Activated CD4-positive, alpha-beta T cell treated with anti-CD3 and anti-CD28 coated beads for 4 hours (primary cell): ENCODE results near the gene SLC38A1.

Experiments
- DNase-seq, 2 donors: peaks; one replicate each; pipeline ENCODE4 v3.0.0-alpha.2; 2020

The SLC38A1 gene

GRCh38 chr12:46227616-46228015 lies 41.2 kb downstream of the SLC38A1 start:
- DNase-seq, result no peak

- no peak for DNase-seq
Observed at GRCh38 chr12:46224386-46224785, 44.5 kb downstream of the SLC38A1 start.

DNA sequence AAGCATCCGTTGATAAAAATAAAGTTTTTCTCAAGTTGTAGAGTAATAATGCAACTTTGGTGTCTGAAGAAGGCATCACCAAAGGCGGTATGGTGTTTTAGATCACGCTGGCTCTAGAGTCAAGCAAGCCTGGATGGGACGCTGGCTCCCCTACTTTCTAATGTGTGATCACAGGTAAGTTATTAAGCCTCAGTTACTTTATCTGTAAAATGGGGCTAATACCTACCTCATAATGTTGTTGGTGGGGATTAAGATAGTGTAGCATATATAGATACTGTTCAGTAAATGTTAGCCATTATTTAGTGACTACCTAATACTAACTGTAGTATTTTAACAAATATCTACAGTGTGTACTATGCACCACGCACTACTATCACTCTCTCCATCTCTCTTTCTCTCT lies 45.8 kb downstream of the SLC38A1 start:
- DNase-seq, result no peak

GRCh38 chr12:46222636-46223035 lies 46.2 kb downstream of the SLC38A1 start:
- no peak for DNase-seq

- DNase-seq, result no peak
Observed at GRCh38 chr12:46221255-46222128, 47.4 kb downstream of the SLC38A1 start.

- peak; percentile 76 to 82 for DNase-seq
Observed at GRCh38 chr12:46219877-46220655, 48.8 kb downstream of the SLC38A1 start.

GRCh38 chr12:46219132-46219876 lies 49.5 kb downstream of the SLC38A1 start:
- no peak for DNase-seq

DNA sequence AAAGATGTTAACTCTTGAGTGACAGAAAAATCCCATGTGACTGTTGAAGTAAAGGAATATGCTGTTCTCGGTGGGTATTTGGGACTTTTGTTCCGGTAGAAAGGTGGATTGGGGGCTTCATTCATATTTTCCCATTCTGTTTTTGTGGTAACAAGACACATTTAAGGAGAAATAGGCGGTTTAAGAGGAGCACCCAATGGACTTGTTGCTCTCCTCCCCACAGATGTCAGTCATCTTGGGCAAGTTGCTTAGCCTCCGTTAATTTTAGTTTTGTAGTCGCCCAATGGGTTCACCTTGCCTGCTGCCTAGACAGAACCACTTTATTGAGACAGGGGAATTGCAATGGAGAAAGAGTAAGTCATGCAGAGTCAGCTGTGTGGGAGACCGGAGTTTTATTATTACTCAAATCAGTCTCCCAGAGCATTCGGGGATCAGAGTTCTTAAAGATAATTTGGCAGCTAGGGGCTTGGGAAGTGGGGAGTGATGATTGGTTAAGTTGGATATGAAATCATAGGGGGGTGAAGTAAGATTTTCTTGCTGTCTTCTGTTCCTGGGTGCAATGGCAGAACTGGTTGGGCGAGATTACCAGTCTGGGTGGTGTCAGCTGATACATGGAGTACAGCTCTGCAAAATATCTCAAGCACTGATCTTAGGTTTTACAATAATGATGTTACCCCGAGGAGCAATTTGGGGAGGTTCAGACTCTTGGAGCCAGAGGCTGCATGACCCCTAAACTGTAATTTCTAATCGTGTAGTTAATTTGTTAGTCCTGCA lies 50.3 kb downstream of the SLC38A1 start:
- no peak for DNase-seq

GRCh38 chr12:46217541-46218321 lies 51.1 kb downstream of the SLC38A1 start:
- DNase-seq, result peak; percentile 34 to 48

DNA sequence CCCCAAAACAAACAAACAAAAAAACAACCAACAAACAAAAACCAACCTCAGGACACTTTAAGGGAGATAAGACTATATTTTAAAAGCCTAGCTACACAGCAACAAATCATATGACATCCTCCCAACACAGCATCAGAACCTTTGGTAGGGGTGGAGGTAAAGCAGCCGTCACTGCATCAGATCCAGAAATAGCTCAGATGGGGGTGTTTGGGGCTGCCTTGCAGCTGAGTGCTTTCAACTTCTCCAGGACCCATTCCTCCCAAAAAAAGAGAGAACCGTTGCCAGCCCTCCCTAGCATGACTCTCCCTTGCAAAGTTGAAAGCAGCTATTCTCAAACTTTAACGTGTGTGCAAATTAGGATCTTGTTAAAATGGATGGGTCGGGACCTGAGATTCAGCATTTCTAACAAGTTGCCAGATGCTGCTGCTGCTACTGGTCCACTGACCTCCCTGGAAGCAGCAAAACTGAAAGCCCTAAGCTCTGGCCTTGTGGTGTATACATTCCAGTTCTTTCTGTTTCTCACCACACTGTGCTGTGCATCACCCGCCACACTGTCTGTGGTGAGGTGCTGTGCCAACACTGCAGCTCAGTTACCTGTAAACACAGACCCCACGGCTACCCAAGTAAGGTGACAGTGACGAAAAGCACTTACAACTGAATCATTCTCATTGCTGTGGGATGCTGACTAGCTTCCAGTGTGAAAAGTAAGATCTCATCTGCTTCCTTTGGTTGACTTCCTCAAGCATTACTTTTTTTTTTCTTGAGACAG lies 54.0 kb downstream of the SLC38A1 start:
- DNase-seq, result peak; percentile 75 to 77

- DNase-seq, result no peak
Observed at GRCh38 chr12:46212108-46212982, 56.5 kb downstream of the SLC38A1 start.

GRCh38 chr12:46210873-46211439 lies 57.9 kb downstream of the SLC38A1 start:
- no peak for DNase-seq

DNA sequence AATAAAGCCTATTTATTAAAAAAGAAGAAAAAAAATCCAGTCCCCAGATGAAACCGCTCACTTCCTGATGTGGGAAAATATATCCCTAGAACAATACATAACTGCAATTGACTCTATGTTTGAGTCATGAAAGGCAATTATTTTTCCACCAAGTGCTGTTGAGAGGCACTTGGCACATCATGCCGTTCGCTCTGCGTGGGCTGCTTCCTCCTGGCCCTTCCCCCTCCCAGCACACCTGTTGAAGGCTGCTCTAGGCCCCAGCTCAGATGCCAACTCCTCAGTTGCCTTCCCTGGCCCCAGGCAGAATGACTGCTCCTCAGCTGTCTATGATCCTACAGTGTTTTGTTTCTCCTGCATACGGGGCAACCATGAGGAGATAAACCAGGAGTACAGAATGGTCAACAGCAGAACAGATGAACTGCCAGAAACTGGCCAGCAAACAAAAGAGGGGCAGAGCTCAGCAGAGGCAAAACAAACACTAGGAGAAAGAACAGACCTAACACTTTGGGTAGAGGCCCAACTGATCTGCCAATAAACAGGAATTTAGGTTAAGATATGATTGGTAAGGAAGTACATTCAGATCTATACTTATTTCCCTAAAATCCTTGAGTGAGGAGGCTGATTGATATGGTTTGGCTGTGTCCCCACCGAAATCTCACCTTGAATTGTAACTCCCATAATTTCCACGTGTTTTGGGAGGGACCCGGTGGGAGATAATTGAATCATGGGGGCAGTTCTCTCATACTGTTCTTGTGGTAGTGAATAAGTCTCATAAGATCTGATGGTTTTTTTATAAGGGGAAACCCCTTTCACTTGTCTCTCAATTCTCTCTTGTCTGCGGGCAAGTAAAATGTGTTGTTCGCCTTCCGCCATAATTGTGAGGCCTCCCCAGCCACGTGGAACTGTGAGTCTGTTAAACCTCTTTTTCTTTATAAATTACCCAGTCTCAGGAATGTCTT lies 58.6 kb downstream of the SLC38A1 start:
- DNase-seq, result peak; percentile 78 to 80

- no peak for DNase-seq
Observed at GRCh38 chr12:46209170-46209569, 59.7 kb downstream of the SLC38A1 start.

DNA sequence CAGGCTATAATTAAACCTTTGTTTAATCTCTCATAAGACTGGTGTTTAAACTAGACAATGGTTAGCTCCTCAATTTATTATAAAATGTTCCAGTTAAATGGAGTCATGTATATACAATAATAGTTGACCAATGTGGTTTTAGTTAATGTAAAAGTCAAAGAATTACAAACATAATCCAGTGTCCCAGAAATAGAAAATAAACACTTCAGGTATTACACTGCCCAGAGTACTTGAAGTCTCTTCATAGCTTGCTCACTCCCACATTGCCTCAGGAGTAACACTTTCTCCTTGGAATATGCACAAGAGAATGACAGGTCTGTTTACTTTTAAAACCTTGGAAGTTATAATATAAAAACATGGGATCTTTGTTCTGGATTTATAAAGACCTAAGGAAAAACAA lies 60.5 kb downstream of the SLC38A1 start:
- DNase-seq, result no peak

DNA sequence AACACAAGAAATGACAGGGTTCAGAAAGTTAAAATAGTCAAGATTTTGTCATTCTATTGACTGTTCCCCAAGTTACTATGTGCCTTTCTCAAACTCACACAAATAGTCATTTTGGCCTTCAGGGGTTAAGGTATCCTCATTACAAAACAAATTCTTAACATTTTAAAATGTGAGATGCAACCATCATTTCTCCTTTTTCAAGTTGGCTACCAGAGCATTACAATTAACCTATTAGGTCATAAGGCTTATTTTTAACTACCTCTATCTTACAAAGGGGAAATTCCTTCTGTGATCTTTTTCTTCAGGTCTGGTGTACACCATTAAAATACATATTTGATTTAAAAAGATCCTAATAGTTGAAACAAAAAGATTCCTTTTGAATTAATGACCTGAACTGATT lies 61.2 kb downstream of the SLC38A1 start:
- no peak for DNase-seq

GRCh38 chr12:46206471-46206870 lies 62.4 kb downstream of the SLC38A1 start:
- DNase-seq, result no peak

DNA sequence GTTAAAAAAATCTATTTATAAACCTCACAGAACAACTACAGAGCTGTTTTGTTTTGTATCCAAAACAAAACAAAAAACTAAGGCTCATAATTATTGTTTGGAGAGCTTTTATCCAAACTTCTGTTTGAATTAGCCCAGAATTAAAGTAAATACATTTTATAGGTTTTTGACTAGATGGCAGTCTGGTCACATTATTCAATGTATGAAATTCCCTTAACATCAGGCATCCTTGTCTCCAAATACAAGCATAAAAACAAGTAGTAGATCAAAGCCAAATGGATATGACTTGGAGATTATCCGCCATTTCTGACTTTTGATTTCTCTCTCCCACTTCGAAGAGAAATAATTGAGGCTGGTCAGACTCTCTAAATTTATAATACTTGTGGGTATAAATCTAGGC lies 63.5 kb downstream of the SLC38A1 start:
- DNase-seq, result no peak
